Panc1 (cell line): ENCODE results near the gene GPR27. TPM values are rescaled to one million over a fixed set of nuclear protein-coding genes. Genes with fewer than 3 reads are reported as not detected.

Source experiments
- ATAC-seq: fragments of 200-7000 bp; cut with Tn5 transposase; 2 replicates; pipeline ENCODE4 v1.9.1; 2020; ENCODE audit warnings: mild to moderate bottlenecking, moderate library complexity
- BruUV-seq: library from RNA; stranded (reverse); fragments of 400-500 nt; replicated peaks from 2 replicates; lab custom pipeline; 2021; lab: Mats Ljungman, UMichigan
- CTCF ChIA-PET: fragments of 300-600 bp; sonication (Branson Sonifier 250); formaldehyde crosslinking; loops from one replicate; lab custom pipeline; 2022; ENCODE audit warnings: antibody characterized with exemption; lab: Charles Lee
- POLR2A ChIA-PET: fragments of 300-600 bp; sonication (Branson Sonifier 250); formaldehyde crosslinking; loops from one replicate; lab custom pipeline; 2022; ENCODE audit warnings: antibody characterized with exemption; lab: Charles Lee
- DNase-seq: peaks from one replicate; pipeline ENCODE4 v3.0.0-alpha.2; 2010; ENCODE audit warnings: low read depth, low spot score
- H3K27ac ChIP-seq: 2 replicates; pipeline ENCODE4 v1.5.1; 2011; ENCODE audit warnings: mild to moderate bottlenecking, low read length, inconsistent platforms
- H3K27me3 ChIP-seq: fragments of 200-500 bp; sonication (Bioruptor generic); 2 replicates; pipeline ENCODE4 v1.6.0; 2014; ENCODE audit warnings: low read length, inconsistent platforms; ENCODE audit not compliant: control insufficient read depth, insufficient read depth
- H3K36me3 ChIP-seq: fragments of 200-500 bp; sonication (Bioruptor generic); 2 replicates; pipeline ENCODE4 v1.5.1; 2014; ENCODE audit warnings: inconsistent platforms, mild to moderate bottlenecking, low read length, moderate library complexity; ENCODE audit not compliant: control insufficient read depth, insufficient read depth
- H3K4me1 ChIP-seq: 2 replicates; pipeline ENCODE4 v1.5.1; 2011; ENCODE audit warnings: inconsistent platforms, mild to moderate bottlenecking, low read length, moderate library complexity; ENCODE audit not compliant: control insufficient read depth, insufficient read depth
- H3K4me3 ChIP-seq, 2 experiments: 2 replicates each; pipeline ENCODE4 v1.5.1; 2011 to 2012; ENCODE audit warnings: low read depth in 2 of 2, low read length in 2 of 2, mild to moderate bottlenecking in 2 of 2, inconsistent platforms in 1 of 2, moderate library complexity in 1 of 2
- H3K9me3 ChIP-seq: fragments of 200-500 bp; sonication (Bioruptor generic); 2 replicates; pipeline ENCODE4 v1.5.1; 2014; ENCODE audit warnings: low read depth, mild to moderate bottlenecking, inconsistent platforms, low read length, moderate library complexity; ENCODE audit not compliant: control insufficient read depth, insufficient read depth
- POLR2AphosphoS5 ChIP-seq: IDR thresholded peaks from 2 replicates; pipeline ENCODE4 v1.6.1; 2012; ENCODE audit warnings: mild to moderate bottlenecking, low read depth, low read length, moderate library complexity
- SIN3A ChIP-seq: IDR thresholded peaks from 2 replicates; pipeline ENCODE4 v1.6.1; 2012; ENCODE audit warnings: low read depth, mild to moderate bottlenecking, low read length, moderate library complexity, borderline replicate concordance; ENCODE audit not compliant: insufficient read depth
- TCF7L2 ChIP-seq: IDR thresholded peaks from 2 replicates; pipeline ENCODE4 v1.6.1; 2011; ENCODE audit warnings: mild to moderate bottlenecking, low read depth, low read length, inconsistent platforms
- in situ Hi-C: cut with HindIII; loops from 2 replicates; pipeline ENCODE4 v1.10.0; 2016; ENCODE audit warnings: low sequenced_read_pairs, low pct_unique_long_range_greater_than_20kb
- intact Hi-C: fragments of 100-400 bp; cut with micrococcal nuclease; formaldehyde crosslinking; loops from one replicate; pipeline ENCODE4 v1.10.0; 2022; ENCODE audit not compliant: unreplicated experiment
- total RNA-seq: library from RNA; stranded (reverse); gene quantifications from one replicate; pipeline ENCODE4 v1.2.1, GENCODE V29; 2021; ENCODE audit not compliant: unreplicated experiment
- TF ChIP-seq, protein P1 (sequence below), 2 experiments: IDR thresholded peaks; 2 replicates each; pipeline ENCODE4 v1.6.1; 2011 to 2012; ENCODE audit warnings: low read depth in 2 of 2, control low read depth in 1 of 2, low read length in 1 of 2, mild to moderate bottlenecking in 1 of 2, moderate library complexity in 1 of 2; ENCODE audit not compliant: insufficient read depth in 1 of 2
- TF ChIP-seq, protein P2 (sequence below): fragments of 450-650 bp; IDR thresholded peaks from 2 replicates; pipeline ENCODE4 v1.5.1; 2017; ENCODE audit warnings: mild to moderate bottlenecking

GPR27 gene
- total RNA-seq, 1 experiment from 2014 or later = 0.15 TPM

GRCh38 chr3:71705681-71706080, 48.0 kb upstream of the GPR27 start:
- no TSS peak for BruUV-seq
- Histone ChIP-seq H3K27ac (no peak overlapping the region), H3K27me3 (no peaks in the 10 kb centered on the region), H3K4me1 (no peaks in the 10 kb centered on the region), H3K36me3 (no peaks in the 10 kb centered on the region), H3K4me3 (no peak overlapping the region), H3K9me3 (no peaks in the 10 kb centered on the region)
- in situ Hi-C loops (no loop called here), intact Hi-C loops (no loop called here)
- ATAC-seq = no peak
- no peak for DNase-seq
- TF ChIP-seq, protein P1, sequence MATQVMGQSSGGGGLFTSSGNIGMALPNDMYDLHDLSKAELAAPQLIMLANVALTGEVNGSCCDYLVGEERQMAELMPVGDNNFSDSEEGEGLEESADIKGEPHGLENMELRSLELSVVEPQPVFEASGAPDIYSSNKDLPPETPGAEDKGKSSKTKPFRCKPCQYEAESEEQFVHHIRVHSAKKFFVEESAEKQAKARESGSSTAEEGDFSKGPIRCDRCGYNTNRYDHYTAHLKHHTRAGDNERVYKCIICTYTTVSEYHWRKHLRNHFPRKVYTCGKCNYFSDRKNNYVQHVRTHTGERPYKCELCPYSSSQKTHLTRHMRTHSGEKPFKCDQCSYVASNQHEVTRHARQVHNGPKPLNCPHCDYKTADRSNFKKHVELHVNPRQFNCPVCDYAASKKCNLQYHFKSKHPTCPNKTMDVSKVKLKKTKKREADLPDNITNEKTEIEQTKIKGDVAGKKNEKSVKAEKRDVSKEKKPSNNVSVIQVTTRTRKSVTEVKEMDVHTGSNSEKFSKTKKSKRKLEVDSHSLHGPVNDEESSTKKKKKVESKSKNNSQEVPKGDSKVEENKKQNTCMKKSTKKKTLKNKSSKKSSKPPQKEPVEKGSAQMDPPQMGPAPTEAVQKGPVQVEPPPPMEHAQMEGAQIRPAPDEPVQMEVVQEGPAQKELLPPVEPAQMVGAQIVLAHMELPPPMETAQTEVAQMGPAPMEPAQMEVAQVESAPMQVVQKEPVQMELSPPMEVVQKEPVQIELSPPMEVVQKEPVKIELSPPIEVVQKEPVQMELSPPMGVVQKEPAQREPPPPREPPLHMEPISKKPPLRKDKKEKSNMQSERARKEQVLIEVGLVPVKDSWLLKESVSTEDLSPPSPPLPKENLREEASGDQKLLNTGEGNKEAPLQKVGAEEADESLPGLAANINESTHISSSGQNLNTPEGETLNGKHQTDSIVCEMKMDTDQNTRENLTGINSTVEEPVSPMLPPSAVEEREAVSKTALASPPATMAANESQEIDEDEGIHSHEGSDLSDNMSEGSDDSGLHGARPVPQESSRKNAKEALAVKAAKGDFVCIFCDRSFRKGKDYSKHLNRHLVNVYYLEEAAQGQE (IDR thresholded peaks at IDR 0.05; ENCODE audit: insufficient read depth in 1 of 2, low read depth in 2 of 2, low read length in 1 of 2) = no peak
- TF ChIP-seq TCF7L2 = no peak
- TF ChIP-seq SIN3A = no peak
- TF ChIP-seq, protein P2, sequence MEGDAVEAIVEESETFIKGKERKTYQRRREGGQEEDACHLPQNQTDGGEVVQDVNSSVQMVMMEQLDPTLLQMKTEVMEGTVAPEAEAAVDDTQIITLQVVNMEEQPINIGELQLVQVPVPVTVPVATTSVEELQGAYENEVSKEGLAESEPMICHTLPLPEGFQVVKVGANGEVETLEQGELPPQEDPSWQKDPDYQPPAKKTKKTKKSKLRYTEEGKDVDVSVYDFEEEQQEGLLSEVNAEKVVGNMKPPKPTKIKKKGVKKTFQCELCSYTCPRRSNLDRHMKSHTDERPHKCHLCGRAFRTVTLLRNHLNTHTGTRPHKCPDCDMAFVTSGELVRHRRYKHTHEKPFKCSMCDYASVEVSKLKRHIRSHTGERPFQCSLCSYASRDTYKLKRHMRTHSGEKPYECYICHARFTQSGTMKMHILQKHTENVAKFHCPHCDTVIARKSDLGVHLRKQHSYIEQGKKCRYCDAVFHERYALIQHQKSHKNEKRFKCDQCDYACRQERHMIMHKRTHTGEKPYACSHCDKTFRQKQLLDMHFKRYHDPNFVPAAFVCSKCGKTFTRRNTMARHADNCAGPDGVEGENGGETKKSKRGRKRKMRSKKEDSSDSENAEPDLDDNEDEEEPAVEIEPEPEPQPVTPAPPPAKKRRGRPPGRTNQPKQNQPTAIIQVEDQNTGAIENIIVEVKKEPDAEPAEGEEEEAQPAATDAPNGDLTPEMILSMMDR = no peak
- TF ChIP-seq POLR2AphosphoS5 = no peak
- CTCF ChIA-PET = no interaction called here
- POLR2A ChIA-PET = no interaction called here

DNA sequence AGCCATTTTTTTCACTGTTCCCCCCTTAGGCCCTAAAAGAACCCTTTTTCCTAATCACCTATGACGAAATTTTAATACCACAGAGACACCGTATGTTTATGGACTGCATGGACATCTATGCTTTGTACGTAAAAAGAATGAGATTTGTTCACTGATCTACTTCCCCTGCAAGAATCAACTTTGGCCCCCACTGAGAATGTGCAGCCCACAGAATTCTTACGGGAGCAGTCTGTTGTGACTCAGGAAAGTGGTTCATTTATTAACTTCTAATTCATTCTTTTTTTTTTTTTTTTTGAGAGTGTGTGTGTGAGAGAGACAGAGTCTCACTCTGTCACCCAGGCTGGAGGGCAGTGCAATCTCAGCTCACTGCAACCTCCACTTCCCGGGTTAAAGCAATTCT, 46.1 kb upstream of the GPR27 start:
- Histone ChIP-seq H3K9me3 (no peaks in the 10 kb centered on the region), H3K4me3 (no peak overlapping the region), H3K27ac (no peak overlapping the region), H3K4me1 (no peaks in the 10 kb centered on the region), H3K27me3 (no peaks in the 10 kb centered on the region), H3K36me3 (no peaks in the 10 kb centered on the region)
- BruUV-seq = no TSS peak
- ChIA-PET CTCF (no interaction called here), POLR2A (no interaction called here)
- no peak for DNase-seq
- intact Hi-C loops = no loop called here
- no peak for ATAC-seq
- in situ Hi-C loops = no loop called here
- TF ChIP-seq POLR2AphosphoS5 (no peak), SIN3A (no peak), TCF7L2 (no peak)
- TF ChIP-seq, protein P2 = no peak
- TF ChIP-seq, protein P1 (IDR thresholded peaks at IDR 0.05; ENCODE audit: insufficient read depth in 1 of 2, low read depth in 2 of 2, low read length in 1 of 2) = no peak
